LNCaP clone FGC (cell line): ENCODE results near the gene KIF5B.

Experiments used
- DNase-seq: peaks from one replicate; pipeline ENCODE4 v3.0.0-alpha.2; 2011; ENCODE audit warnings: low read depth
- H3K4me3 ChIP-seq: 2 replicates; pipeline ENCODE4 v1.5.1; 2011; ENCODE audit warnings: mild to moderate bottlenecking, low read depth, low read length, control low read depth
- CTCF ChIP-seq: IDR thresholded peaks from 2 replicates; pipeline ENCODE4 v1.5.1; 2012; ENCODE audit warnings: mild to moderate bottlenecking; ENCODE audit not compliant: control insufficient read depth, insufficient read depth; ENCODE audit errors: extremely low read depth

Gene KIF5B

GRCh38 chr10:32038777-32039176 lies 17.4 kb downstream of the KIF5B start:
- TF ChIP-seq CTCF, result no peak
- H3K4me3 ChIP-seq, result no peak overlapping the region
- no peak for DNase-seq

DNA sequence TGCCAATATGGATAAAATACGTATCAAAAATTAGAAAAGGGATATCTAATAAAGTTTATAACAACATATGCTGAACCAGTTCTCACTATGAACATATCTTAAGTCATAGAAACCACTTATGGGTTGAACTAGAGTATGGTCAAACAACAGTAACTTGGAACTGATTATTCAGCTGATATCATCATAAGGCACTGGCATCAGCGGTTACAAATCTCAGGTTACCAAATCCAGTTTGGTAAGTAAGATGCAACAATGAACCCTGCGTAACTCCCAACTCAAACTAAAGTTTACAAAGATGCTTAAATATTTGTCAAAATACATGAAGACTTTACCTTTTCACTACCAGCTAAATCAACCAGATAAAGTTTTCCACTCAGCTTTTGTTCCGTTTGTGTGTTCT lies 19.3 kb downstream of the KIF5B start:
- no peak for TF ChIP-seq CTCF
- H3K4me3 ChIP-seq, result no peak overlapping the region
- DNase-seq, result peak; percentile 89

DNA sequence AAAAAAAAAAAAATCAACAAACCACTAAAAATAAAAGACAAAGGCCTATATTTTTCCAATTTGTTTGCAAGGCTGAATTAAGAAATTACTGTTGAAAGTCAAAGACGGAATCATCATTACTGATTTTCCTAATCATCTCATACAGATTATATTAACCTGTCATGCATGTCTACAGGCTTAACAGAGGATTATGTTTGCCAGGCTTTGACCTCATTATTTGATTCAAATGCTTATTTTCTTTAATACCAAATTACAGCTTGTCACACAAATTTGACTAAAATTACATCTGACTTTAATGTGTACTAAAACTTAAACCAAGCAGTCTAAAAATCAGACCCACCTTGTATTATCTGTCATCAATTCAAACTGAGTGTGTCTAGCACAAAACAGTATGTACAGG lies 21.2 kb downstream of the KIF5B start:
- no peak for DNase-seq
- H3K4me3 ChIP-seq, result no peak overlapping the region
- no peak for TF ChIP-seq CTCF

GRCh38 chr10:32033171-32033570 lies 23.1 kb downstream of the KIF5B start:
- TF ChIP-seq CTCF, result no peak
- no peak for DNase-seq
- no peak overlapping the region for H3K4me3 ChIP-seq

GRCh38 chr10:32031920-32032319 lies 24.3 kb downstream of the KIF5B start:
- TF ChIP-seq CTCF, result no peak
- no peak for DNase-seq
- no peak overlapping the region for H3K4me3 ChIP-seq

- no peak overlapping the region for H3K4me3 ChIP-seq
- no peak for DNase-seq
- TF ChIP-seq CTCF, result no peak
Observed at GRCh38 chr10:32031424-32031823, 24.8 kb downstream of the KIF5B start.

DNA sequence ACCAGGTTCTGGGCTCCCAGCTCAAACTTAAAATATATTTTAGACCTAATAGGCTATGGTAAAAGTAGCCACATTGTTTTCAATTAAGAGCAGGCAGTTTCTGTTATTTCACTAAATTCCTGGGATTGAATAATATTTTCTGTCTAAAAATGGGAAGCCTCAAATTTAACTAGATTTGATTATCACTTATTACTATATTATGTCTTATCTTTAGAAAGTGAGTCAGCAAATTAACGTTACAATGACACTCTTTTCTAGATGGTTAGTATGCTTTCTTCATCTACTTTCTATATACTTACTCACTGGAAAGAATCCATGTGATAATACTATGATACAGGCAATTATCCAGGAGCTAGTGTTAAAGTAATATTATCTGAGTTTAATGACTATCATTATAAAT lies 27.5 kb downstream of the KIF5B start:
- H3K4me3 ChIP-seq, result no peak overlapping the region
- no peak for TF ChIP-seq CTCF
- DNase-seq, result no peak
